Memory B cell (primary cell): Measurements from ENCODE around the gene ARSG.
"Not testable (repeated sequence)": the region's sequence is repeated elsewhere in the genome, so short reads cannot be mapped to it uniquely, and the experiment has no call there.

Source experiments
- ATAC-seq: fragments of 150-1000 bp; cut with Tn5 transposase; 2 replicates; pipeline ENCODE4 v1.10.0; 2021; ENCODE audit warnings: low read depth, mild to moderate bottlenecking, moderate library complexity
- DNase-seq, 2 donors: peaks; one replicate each; pipeline ENCODE4 v3.0.0; 2022; ENCODE audit warnings: low spot score in 2 of 2
- H3K27ac Mint-ChIP-seq: one replicate; pipeline ENCODE4 v1.8.0; 2022; ENCODE audit warnings: mild to moderate bottlenecking, moderate library complexity, mixed read lengths
- H3K27me3 Mint-ChIP-seq: one replicate; pipeline ENCODE4 v1.8.0; 2022; ENCODE audit warnings: mixed read lengths
- H3K36me3 Mint-ChIP-seq: one replicate; pipeline ENCODE4 v1.8.0; 2022; ENCODE audit warnings: mild to moderate bottlenecking, mixed read lengths
- H3K4me1 Mint-ChIP-seq: one replicate; pipeline ENCODE4 v1.8.0; 2022; ENCODE audit warnings: mixed read lengths
- H3K4me3 Mint-ChIP-seq: one replicate; pipeline ENCODE4 v1.8.0; 2022; ENCODE audit warnings: mild to moderate bottlenecking, moderate library complexity, mixed read lengths
- H3K9me3 Mint-ChIP-seq: one replicate; pipeline ENCODE4 v1.8.0; 2022; ENCODE audit warnings: mixed read lengths

ARSG gene

DNA sequence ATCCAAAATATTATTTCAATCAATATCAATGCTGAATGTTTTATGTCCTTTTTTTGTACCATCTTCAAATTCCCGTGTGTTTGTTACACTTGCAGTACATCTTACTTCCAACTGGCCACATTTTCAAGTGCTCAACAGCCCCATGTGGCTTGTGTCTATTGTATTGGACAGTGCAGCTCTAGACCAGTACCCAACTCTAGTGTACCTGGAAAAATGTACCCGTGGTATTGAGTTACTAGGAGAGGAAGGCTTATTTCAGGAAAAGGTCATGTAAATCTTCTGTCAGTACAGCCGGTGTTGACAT lies 31.7 kb upstream of the ARSG start:
- H3K4me1 Mint-ChIP-seq = peaks cover 39% of the 10 kb centered on the region
- H3K27me3 Mint-ChIP-seq, DNase-seq, ATAC-seq, H3K4me3 Mint-ChIP-seq, H3K9me3 Mint-ChIP-seq: not testable (repeated sequence)
- H3K36me3 Mint-ChIP-seq = peaks cover 10% of the 10 kb centered on the region
- peak overlapping the region; percentile 91 for H3K27ac Mint-ChIP-seq

DNA sequence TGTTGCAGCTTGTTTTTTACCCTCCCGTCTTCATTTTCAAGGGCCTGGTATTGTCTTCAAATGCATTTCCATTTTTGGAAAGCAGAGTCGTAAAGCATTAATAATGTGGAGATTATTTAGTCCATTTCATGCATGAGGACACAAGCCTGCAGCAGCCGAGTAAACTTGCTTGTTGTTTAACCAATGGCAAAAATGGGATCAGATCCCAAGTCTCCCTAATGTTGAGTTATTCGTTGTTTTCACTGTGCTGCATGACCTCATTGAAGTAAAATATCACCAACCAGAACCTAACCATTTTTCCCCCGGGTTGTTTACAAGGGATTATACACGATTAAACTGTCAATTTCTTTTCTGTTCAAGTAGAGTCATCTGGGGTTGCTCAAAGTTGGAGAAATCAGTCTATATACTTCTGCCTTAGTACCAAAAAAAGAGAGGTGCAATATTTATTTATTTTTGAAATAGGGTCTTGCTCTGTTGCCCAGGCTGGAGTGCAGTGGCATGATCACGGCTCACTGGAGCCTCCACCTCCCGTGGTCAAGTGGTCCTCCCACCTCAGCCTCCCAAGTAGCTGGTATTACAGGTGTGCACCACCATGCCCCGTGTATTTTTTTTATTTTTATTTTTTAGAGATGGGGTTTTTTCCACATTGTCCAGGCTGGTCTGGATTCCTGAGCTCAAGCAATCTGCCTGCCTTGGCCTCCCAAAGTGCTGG lies 31.1 kb upstream of the ARSG start:
- Mint-ChIP-seq H3K27me3 (no peaks in the 10 kb centered on the region), H3K4me3 (no peak overlapping the region), H3K4me1 (peaks cover 35% of the 10 kb centered on the region), H3K36me3 (peaks cover 8% of the 10 kb centered on the region), H3K9me3 (no peaks in the 10 kb centered on the region), H3K27ac (peak overlapping the region; percentile 91)
- DNase-seq (no peak), ATAC-seq (no peak)

DNA sequence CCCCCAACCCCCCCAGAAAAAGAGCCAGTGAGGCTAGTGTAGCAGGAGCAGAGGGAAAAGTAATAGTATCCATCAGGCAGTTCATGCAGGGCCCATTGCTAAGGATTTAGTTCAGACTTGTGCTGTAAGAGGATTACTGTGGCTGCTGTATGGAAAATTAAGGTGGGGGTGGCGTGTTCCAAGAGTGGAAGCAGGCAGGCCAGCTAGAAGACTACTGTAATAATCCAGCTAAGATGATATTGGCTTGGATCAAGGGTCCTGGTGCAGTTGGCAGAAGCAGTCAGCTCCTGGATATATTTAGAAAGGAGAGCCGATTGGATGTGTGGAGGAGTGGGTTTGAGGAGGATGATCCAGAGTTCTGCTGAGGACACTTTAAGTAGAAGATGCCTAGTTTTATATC lies 28.8 kb upstream of the ARSG start:
- not testable (repeated sequence) for H3K36me3 Mint-ChIP-seq, H3K27me3 Mint-ChIP-seq, DNase-seq, H3K9me3 Mint-ChIP-seq, H3K27ac Mint-ChIP-seq, ATAC-seq, H3K4me3 Mint-ChIP-seq
- H3K4me1 Mint-ChIP-seq = peaks cover 17% of the 10 kb centered on the region

DNA sequence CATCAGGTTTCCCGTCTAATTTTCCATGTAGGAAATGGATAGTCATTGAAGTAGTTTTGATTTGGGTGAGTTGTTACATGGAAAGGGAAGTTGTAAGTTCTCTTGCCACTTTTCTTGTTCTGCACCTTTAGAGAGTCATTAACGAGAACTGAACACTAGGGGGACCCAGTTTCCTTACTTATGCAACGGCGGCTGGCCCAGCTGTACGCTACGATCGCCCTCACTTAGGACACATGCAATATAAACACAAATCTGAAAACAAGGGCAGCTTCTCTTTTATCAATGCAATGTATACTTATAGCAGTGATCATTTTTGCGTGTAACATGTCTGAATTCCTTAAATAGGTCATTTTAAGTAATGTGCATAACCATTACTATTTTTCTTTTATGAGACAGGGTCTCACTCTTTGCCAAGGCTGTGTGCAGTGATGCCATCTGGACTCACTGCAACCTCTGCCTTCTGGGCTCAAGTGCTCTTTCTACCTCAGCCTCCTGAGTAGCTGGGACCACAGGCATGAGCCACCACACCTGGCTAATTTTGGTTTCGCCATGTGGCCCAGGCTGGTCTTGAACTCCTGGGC lies 28.1 kb upstream of the ARSG start:
- DNase-seq = peak in 1 of 2 donors; percentile 49
- H3K4me3 Mint-ChIP-seq = not testable (repeated sequence)

DNA sequence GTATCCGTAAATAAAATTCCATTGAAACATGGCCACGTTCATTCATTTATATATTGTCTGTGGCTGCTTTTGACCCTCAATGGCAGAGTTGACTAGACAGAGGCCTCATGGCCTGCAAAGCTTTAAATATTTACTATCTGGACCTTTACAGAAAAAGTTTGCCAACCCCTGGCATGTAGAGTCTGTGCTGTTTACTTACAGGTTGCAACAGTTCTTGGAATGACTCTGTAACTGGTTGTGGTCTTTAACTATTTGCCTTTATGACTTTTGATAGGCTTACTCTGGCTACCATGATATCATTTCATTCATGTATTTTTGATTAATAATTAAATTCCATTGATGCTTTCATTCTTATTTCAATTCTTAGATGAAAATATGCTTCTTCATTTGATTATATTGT lies 25.5 kb upstream of the ARSG start:
- H3K27me3 Mint-ChIP-seq, H3K4me1 Mint-ChIP-seq, H3K4me3 Mint-ChIP-seq, ATAC-seq, H3K36me3 Mint-ChIP-seq, DNase-seq, H3K27ac Mint-ChIP-seq, H3K9me3 Mint-ChIP-seq: not testable (repeated sequence)

More for the DNA sequence above, 28.1 kb upstream of the ARSG start:
- peaks cover 15% of the 10 kb centered on the region for H3K4me1 Mint-ChIP-seq
- H3K27ac Mint-ChIP-seq, H3K36me3 Mint-ChIP-seq, H3K9me3 Mint-ChIP-seq, H3K27me3 Mint-ChIP-seq: not testable (repeated sequence)
- ATAC-seq = peak; percentile 20

DNA sequence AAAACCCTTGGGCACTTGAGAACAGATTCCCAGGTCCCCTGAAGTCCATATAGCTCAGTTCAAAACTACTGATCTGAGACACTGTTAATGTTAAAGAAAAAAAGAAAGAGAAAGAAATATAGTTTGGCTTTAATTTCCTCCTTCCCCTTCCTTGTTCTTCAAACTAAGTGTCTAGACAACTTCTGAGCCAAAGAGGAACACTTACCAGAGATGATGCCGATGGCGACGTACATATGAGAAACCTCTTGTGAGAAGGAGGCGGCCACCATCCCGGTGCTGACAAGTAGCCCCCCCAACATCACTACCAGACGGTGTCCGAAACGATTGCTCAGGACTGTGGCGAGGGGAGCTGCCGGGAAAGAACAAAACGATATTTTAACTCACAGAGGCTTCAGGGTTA lies 17.6 kb upstream of the ARSG start:
- Mint-ChIP-seq H3K27ac (no peak overlapping the region), H3K9me3 (no peaks in the 10 kb centered on the region), H3K27me3 (no peaks in the 10 kb centered on the region), H3K4me1 (no peaks in the 10 kb centered on the region), H3K4me3 (no peak overlapping the region), H3K36me3 (peaks cover 14% of the 10 kb centered on the region)
- ATAC-seq = no peak
- DNase-seq = no peak

DNA sequence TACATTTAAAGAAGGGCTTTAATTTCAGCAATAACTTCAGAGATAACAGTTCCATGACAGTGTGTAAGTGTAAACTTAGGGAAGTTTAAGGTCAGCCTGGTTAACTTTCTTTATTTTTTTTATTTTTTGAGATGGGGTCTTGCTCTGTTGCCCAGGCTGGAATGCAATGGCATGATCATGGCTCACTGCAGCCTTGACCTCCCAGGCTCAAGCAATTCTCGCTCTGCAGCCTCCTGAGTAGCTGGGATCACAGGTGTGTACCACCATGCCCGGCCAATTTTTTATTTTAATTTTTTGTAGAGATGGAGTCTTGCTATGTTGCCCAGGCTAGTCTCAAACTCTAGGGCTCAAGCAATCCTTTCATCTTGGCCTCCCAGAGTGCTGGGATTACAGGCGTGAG lies 15.0 kb upstream of the ARSG start:
- H3K9me3 Mint-ChIP-seq, ATAC-seq, DNase-seq, H3K27me3 Mint-ChIP-seq, H3K27ac Mint-ChIP-seq, H3K4me3 Mint-ChIP-seq, H3K4me1 Mint-ChIP-seq: not testable (repeated sequence)
- peaks cover 15% of the 10 kb centered on the region for H3K36me3 Mint-ChIP-seq

DNA sequence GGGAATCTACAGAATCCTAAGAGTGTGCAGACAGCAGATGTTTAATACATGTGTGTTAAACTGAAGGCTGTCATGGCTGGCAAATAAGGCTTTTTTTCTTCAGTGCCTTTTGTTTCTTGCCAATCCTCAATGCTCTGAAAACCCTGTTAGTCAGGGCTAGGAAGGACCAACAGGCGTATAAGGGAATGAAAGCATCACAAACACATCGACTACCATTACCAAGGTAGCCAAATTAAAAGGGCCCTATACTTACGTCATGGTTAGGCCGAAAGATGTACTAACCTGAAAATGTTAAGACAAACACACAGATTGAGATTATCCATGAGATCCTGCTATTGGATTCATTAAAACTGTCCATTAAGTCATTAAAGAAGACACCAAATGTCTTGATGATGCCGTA lies 13.5 kb upstream of the ARSG start:
- peaks cover 18% of the 10 kb centered on the region for H3K36me3 Mint-ChIP-seq
- no peak for ATAC-seq
- no peaks in the 10 kb centered on the region for H3K4me1 Mint-ChIP-seq
- no peak for DNase-seq
- H3K4me3 Mint-ChIP-seq = no peak overlapping the region
- no peak overlapping the region for H3K27ac Mint-ChIP-seq
- H3K27me3 Mint-ChIP-seq = no peaks in the 10 kb centered on the region
- H3K9me3 Mint-ChIP-seq = no peaks in the 10 kb centered on the region

DNA sequence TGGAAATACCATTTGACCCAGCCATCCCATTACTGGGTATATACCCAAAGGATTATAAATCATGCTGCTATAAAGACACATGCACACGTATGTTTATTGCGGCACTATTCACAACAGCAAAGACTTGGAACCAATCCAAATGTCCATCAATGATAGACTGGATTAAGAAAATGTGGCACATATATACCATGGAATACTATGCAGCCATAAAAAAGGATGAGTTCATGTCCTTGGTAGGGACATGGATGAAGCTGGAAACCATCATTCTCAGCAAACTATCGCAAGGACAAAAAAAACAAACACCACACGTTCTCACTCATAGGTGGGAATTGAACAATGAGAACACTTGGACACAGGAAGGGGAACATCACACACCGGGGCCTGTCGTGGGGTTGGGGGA lies 9.3 kb upstream of the ARSG start:
- not testable (repeated sequence) for H3K9me3 Mint-ChIP-seq, DNase-seq, H3K4me3 Mint-ChIP-seq, H3K27me3 Mint-ChIP-seq, H3K27ac Mint-ChIP-seq, H3K4me1 Mint-ChIP-seq, ATAC-seq
- peaks cover 16% of the 10 kb centered on the region for H3K36me3 Mint-ChIP-seq

DNA sequence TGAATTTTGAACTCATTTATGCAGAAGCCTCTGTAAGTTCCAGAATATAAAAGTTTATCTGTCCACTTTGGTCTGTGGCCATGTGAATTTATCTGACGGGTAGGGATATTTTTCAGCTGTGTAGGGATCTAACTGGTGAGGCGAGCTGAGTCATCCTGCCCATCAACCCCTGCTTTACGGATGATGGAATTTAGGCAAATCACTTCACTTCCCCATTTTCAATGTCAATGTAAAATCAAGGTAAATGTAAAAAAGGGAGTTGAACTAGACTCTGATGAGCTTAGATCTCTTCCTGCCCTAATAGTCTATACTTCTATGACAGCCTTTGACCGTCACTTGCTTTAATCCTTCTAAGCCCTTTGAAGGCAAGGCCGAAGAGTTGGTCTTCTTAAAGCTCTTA lies 2.9 kb upstream of the ARSG start:
- Mint-ChIP-seq H3K27me3 (no peaks in the 10 kb centered on the region), H3K4me1 (peaks cover 21% of the 10 kb centered on the region), H3K9me3 (no peaks in the 10 kb centered on the region), H3K4me3 (peak overlapping the region; percentile 62), H3K27ac (peak overlapping the region; percentile 98), H3K36me3 (no peaks in the 10 kb centered on the region)
- ATAC-seq (peak; percentile 29), DNase-seq (peak; percentile 15 to 56)

DNA sequence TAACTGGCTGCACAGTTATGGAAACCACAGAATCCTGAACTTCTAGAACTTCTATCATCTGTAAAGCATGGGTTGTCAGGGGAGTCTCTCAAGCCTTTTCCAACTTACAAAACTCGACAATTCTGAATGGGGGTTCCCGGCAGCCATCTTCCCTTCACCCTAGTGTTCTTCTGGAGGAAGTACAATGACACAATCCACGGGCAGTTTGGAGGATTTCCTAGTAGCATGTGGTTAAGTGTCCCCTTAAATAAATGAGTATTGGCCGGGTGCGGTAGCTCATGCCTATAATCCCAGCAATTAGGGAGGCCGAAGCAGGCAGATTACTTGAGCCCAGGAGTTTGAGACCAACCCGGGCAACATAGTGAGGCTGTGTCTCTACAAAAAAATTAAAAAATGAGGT lies 2.5 kb upstream of the ARSG start:
- Mint-ChIP-seq H3K27ac (peak overlapping the region; percentile 98), H3K27me3 (no peaks in the 10 kb centered on the region), H3K4me3 (peak overlapping the region; percentile 62), H3K36me3 (no peaks in the 10 kb centered on the region), H3K4me1 (peaks cover 21% of the 10 kb centered on the region), H3K9me3 (no peaks in the 10 kb centered on the region)
- peak in 1 of 2 donors; percentile 29 for DNase-seq
- ATAC-seq = peak; percentile 6

DNA sequence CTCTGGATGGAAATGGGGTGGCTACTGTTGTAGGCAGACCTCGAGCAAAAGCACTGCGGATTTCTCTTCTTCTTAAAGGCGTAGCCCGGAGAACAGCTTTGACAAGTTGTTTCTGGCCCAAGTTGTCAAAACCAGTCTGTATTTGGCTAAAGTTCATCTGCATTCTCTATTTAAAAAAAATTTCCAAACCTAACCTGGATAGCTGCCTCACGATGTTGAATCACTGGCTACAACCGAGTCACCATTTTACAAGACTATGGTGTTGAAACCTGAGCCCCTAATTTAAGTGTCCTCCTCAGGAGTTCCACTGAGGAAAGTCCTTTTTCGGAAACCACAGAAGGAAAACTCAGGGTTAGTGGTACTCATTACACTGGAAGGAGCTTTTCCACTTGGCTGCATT lies 1.8 kb upstream of the ARSG start:
- Mint-ChIP-seq H3K4me3 (peak overlapping the region; percentile 92), H3K9me3 (no peaks in the 10 kb centered on the region), H3K27ac (peak overlapping the region; percentile 98), H3K27me3 (no peaks in the 10 kb centered on the region), H3K4me1 (peaks cover 21% of the 10 kb centered on the region), H3K36me3 (no peaks in the 10 kb centered on the region)
- ATAC-seq = no peak
- no peak for DNase-seq

DNA sequence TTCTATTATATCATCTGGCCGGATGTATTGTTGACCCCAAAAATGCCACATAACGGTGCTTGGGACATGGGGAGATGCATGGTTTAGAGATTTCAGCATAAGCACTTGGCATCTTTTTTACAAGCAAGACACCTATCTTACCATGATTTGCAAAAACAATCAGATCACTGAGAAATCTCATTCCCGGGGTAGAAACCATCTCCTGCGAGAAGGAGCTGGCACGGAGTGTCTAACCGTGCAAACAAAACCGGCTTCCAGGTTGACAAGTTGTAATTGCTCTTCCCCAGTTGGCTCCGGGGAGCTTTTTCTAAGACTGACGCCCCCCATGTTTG lies 1.4 kb upstream of the ARSG start:
- Mint-ChIP-seq H3K27ac (peak overlapping the region; percentile 98), H3K27me3 (no peaks in the 10 kb centered on the region), H3K36me3 (peaks cover 1% of the 10 kb centered on the region), H3K4me1 (peaks cover 21% of the 10 kb centered on the region), H3K4me3 (peak overlapping the region; percentile 92), H3K9me3 (no peaks in the 10 kb centered on the region)
- peak in 1 of 2 donors; percentile 12 for DNase-seq
- no peak for ATAC-seq

DNA sequence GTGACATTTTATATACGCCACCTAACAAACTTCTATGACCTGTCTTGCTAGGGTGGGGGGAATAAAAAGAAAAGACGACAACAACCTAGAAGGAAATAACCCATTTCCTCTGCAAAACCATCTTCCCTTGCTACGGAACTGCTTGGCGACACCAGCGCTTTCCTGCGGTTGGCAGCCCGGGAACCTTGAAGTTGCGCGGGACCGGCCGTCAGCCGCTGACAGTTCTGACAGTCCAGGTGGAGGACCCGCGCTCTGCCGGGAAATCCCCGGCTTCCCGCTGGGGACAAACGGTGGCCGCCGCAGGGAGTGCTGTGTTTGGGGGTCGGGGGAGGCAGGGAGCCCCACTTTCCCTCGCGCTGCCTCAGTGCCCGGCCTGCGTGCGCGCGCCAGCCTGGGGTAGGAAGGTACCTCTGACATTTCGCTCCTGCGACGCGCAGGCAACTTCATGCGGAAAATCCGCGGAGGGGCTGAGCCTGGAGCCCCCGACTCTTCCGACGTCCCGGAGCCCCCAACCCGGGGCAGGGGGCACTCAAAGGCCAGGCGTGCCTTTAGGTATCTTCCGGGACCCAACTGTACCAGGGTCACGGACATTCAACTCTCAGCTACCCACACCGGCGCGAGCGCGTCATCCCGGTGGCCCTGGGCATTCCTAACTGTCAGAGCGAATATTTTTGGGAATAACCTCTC lies 884 bp upstream of the ARSG start:
- peaks cover 2% of the 10 kb centered on the region for H3K36me3 Mint-ChIP-seq
- H3K4me1 Mint-ChIP-seq = peaks cover 21% of the 10 kb centered on the region
- no peaks in the 10 kb centered on the region for H3K9me3 Mint-ChIP-seq
- peak overlapping the region; percentile 98 for H3K27ac Mint-ChIP-seq
- H3K4me3 Mint-ChIP-seq = peak overlapping the region; percentile 92
- DNase-seq (peak; percentile 34 to 53), ATAC-seq (no peak)
- H3K27me3 Mint-ChIP-seq = no peaks in the 10 kb centered on the region
